C4-2B (cell line): Measurements from ENCODE around the gene RPS16.

Source experiments
- H3K27ac ChIP-seq: fragments of 450-650 bp; 2 replicates; pipeline ENCODE4 v1.5.1; 2017
- ZFX ChIP-seq: fragments of 450-650 bp; IDR thresholded peaks from 2 replicates; pipeline ENCODE4 v1.6.1; 2017
- TF ChIP-seq, protein P1 (sequence below): fragments of 450-650 bp; conservative IDR thresholded peaks from 2 replicates; pipeline ENCODE4 v1.5.1; 2017; ENCODE audit warnings: mild to moderate bottlenecking

Gene RPS16

DNA sequence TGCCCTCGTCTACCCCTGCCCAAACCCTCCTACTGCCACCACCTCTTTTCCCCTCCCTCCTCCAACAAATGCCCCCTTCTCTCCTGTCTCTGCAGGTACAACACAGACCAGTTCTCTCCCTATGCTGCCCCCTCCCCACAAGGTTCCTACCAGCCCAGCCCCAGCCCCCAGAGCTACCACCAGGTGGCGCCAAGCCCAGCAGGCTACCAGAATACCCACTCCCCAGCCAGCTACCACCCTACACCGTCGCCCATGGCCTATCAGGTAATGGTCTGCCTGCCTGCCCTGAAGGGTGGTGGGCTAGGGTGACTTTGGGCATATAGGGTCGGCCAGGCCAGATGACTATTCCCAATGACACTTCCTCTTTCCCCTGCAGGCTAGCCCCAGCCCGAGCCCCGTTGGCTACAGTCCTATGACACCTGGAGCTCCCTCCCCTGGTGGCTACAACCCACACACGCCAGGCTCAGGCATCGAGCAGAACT is 38.4 kb upstream of the RPS16 start:
- no peak overlapping the region for H3K27ac ChIP-seq
- no peak for TF ChIP-seq ZFX
- TF ChIP-seq, protein P1, sequence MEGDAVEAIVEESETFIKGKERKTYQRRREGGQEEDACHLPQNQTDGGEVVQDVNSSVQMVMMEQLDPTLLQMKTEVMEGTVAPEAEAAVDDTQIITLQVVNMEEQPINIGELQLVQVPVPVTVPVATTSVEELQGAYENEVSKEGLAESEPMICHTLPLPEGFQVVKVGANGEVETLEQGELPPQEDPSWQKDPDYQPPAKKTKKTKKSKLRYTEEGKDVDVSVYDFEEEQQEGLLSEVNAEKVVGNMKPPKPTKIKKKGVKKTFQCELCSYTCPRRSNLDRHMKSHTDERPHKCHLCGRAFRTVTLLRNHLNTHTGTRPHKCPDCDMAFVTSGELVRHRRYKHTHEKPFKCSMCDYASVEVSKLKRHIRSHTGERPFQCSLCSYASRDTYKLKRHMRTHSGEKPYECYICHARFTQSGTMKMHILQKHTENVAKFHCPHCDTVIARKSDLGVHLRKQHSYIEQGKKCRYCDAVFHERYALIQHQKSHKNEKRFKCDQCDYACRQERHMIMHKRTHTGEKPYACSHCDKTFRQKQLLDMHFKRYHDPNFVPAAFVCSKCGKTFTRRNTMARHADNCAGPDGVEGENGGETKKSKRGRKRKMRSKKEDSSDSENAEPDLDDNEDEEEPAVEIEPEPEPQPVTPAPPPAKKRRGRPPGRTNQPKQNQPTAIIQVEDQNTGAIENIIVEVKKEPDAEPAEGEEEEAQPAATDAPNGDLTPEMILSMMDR = peak; percentile 94

DNA sequence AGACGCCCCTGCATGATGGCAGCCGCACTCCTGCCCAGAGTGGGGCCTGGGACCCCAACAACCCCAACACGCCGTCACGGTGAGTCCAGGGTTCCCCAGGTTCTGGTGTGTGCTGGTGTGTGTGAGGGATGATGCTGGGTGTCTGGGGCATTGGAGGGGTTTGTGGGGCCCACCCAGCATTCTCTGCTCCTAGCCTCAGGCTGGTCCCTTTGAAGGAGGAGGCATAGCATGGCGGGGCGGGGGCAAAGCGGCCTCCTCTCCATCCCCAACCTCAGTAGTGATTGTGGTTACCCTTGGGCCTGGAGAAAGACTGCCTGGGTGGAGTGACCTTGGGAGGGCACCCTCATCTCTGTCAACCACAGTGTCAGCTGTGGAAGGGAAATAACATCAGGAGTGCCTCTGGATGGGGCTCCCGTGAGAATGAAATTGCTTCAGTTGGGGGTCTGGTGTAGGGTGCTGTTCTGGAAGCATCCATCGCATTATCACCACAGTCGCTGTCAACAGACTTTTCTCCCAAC is 37.8 kb upstream of the RPS16 start:
- H3K27ac ChIP-seq = no peak overlapping the region
- TF ChIP-seq, protein P1 = no peak
- TF ChIP-seq ZFX = no peak

DNA sequence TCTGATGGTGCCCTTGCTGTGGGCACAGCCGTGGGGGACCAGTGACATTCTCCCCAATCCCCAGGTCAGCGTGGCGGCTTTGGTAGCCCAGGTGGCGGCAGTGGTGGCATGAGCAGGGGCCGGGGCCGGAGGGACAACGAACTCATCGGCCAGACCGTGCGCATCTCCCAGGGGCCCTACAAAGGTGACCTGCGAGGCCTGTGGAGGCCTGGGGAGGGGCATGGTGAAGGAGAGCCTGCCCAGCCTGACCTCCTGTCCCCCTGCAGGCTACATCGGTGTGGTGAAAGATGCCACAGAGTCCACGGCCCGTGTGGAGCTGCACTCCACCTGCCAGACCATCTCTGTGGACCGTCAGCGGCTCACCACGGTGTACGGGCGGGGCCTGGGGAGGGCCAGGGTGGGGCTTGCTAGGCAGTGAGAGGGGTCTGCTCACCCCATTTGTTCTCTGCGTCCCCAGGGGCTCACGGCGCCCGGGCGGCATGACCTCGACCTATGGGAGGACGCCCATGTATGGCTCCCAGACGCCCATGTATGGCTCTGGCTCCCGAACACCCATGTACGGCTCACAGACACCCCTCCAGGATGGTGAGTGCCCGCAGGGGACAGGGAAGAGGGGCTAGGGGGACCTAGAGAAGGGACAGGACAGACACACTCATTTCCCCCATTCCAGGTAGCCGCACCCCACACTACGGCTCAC is 37.1 kb upstream of the RPS16 start:
- no peak overlapping the region for H3K27ac ChIP-seq
- TF ChIP-seq ZFX = no peak
- TF ChIP-seq, protein P1 = no peak

DNA sequence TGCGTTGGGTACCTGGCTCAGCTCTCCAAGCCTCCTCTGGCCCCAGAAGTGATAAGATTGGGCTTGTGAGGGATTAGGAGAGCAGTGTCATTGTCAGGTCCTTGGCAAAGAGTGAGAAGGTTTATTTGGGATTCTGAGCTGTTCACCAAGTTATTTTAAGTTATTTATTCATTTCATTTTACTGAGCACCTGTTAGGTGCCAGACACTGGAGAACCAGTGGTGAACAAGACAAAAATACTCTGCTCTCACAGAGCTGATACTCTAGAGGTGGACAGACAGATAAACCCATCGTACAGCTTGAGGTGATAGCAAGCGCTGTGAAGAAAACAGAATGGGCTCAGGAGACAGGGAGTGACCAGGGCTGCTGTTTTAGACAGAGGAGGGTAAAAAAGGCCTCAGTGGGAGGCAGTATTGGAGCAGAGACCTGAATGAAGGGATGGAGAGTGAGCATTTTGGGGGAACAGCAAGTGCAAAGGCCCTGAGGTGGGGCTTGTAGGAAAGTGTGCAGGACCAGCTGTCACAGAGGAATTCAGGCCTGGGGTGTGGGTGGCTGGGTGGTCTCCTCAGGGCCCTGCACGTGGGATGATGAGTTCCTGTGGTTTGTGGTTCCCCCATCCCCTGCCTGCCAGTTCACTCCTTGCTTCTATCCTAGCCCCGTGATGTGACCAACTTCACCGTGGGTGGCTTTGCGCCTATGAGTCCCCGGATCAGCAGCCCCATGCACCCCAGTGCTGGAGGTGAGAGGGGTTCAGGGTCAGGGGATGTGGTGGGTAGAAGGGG is 36.2 kb upstream of the RPS16 start:
- no peak for TF ChIP-seq ZFX
- TF ChIP-seq, protein P1 = no peak
- H3K27ac ChIP-seq = no peak overlapping the region

DNA sequence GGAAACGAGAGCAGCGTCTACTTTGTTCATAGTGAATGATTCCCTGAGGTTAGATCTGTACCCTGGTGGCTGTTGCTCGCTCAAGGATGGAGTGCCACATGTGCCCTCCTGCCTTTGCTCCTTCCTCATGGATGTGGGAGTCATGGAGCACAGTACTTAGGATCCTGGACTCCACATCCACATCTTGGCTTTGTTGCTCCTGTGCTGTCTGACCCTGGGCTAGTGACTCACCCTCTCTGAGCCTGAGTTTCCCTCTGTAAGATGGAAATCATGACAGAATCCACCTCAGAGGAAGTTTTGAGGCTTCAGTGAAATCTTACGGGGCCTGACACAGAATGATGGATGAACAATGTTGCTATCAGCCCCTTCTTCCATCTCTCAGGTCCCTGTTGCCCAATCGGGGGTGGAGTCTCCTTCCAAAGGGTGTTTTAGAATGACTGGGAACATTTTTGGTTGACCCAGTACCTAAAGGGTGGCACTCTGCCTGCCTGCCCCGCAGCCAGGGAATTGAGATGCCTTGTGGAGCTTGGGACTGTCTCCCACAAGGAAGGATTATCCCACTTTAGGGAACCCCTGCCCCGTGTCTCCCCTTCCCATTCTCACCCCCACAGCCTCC is 35.1 kb upstream of the RPS16 start:
- no peak overlapping the region for H3K27ac ChIP-seq
- no peak for TF ChIP-seq ZFX
- TF ChIP-seq, protein P1 = no peak

DNA sequence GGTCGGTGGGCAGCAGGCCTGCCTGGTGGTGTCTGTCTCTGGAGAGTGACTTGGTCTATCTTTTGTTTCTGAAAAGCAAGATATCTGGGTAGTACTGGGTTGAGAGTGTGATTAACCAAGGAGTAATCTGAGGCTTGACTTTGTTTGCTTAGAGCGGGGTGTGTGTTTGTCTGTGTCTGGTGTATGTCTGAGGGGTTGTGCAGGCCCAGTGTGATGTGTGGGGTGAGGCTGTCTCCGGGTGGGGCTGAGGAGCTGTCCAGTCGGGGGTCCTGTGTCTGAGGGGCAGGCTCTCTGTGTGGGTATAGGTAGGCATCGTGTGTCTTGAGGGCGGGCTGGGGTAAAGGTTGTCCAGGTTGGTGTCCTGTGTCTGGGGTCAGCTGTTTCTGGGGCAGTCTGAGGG is 33.8 kb upstream of the RPS16 start:
- no peak overlapping the region for H3K27ac ChIP-seq
- TF ChIP-seq, protein P1 = no peak
- TF ChIP-seq ZFX = no peak
